GM21526 (cell line): ENCODE measurements around the gene MAMDC4.
"Not testable (repeated sequence)": the region's sequence is repeated elsewhere in the genome, so short reads cannot be mapped to it uniquely, and the experiment has no call there.

Source experiments
- ATAC-seq: cut with Tn5 transposase; IDR thresholded peaks from one replicate; pipeline ENCODE4 v1.9.1; 2021; ENCODE audit warnings: moderate library complexity; ENCODE audit not compliant: unreplicated experiment, low FRiP score

Gene MAMDC4

GRCh38 chr9:136837856-136838277 lies 14.3 kb upstream of the MAMDC4 start:
- ATAC-seq = not testable (repeated sequence)

- ATAC-seq = no peak
Observed at GRCh38 chr9:136838314-136839228, 13.6 kb upstream of the MAMDC4 start.

- no peak for ATAC-seq
Observed at GRCh38 chr9:136839229-136840139, 12.7 kb upstream of the MAMDC4 start.

- ATAC-seq = no peak
Observed at GRCh38 chr9:136840140-136840876, 11.8 kb upstream of the MAMDC4 start.

GRCh38 chr9:136840877-136841645 lies 11.1 kb upstream of the MAMDC4 start:
- ATAC-seq = no peak

GRCh38 chr9:136841646-136842379 lies 10.3 kb upstream of the MAMDC4 start:
- ATAC-seq = not testable (repeated sequence)

GRCh38 chr9:136842380-136842948 lies 9.7 kb upstream of the MAMDC4 start, which contains the start of gene AJM1:
Gene AJM1, plus strand, starts transcription at chr9:136842478. Its CDS starts 1,937 bp downstream, at chr9:136844415.
- ATAC-seq = peak; percentile 54

- ATAC-seq = not testable (repeated sequence)
Observed at GRCh38 chr9:136843159-136843800, 8.9 kb upstream of the MAMDC4 start.

- ATAC-seq = not testable (repeated sequence)
Observed at GRCh38 chr9:136843801-136844740, 8.1 kb upstream of the MAMDC4 start.

GRCh38 chr9:136844761-136845464 lies 7.2 kb upstream of the MAMDC4 start:
- ATAC-seq = no peak

- ATAC-seq = no peak
Observed at GRCh38 chr9:136845465-136846260, 6.5 kb upstream of the MAMDC4 start.

GRCh38 chr9:136846376-136847087 lies 5.6 kb upstream of the MAMDC4 start:
- ATAC-seq = no peak

GRCh38 chr9:136847088-136847825 lies 4.9 kb upstream of the MAMDC4 start:
- no peak for ATAC-seq

GRCh38 chr9:136847826-136848392 lies 4.2 kb upstream of the MAMDC4 start:
- no peak for ATAC-seq
